HG02885 (cell line): ENCODE measurements around the gene TPBG.
"Not testable (repeated sequence)": the region's sequence is repeated elsewhere in the genome, so short reads cannot be mapped to it uniquely, and the experiment has no call there.

Source experiments
- ATAC-seq: cut with Tn5 transposase; IDR thresholded peaks from one replicate; pipeline ENCODE4 v1.9.1; 2021; ENCODE audit warnings: mild to moderate bottlenecking; ENCODE audit not compliant: unreplicated experiment, poor library complexity

TPBG gene

DNA sequence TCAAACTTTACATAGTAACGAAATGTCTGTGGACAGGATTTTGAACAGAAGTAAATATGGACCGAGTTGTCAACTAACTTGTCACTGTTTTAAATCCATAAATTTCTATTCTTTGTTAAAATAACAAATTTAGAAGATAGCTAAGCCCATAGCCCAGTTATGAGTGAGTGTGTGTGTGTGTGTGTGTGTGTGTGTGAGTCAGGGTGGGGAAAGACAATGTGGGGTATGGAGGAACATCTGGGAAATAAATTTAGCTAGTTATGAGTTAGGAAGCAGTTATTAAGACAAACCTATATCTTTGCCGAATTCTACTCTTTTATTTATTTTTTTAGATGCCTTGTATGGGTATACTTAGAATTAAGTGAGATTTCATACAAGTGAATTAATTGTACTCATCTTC lies 9.0 kb downstream of the TPBG start:
- ATAC-seq = no peak

DNA sequence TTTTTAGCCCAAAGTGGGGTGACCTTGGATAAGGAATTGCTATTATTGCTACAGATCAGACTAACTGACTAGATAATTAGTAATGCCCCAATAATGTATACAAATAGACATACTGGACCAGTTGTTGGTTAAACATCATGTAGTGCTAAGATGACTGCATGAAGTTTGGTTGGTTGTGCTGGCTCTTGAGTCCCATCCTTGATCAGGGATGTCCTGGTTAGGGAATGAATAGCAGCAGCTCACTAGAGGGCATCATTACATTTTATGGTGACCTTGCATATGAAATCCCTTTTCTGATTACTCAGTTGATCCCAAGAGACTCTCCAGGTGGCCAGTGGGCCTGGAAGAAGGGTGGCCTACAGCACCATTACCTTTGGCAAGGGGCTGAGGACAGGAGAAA lies 10.9 kb downstream of the TPBG start:
- ATAC-seq = no peak

DNA sequence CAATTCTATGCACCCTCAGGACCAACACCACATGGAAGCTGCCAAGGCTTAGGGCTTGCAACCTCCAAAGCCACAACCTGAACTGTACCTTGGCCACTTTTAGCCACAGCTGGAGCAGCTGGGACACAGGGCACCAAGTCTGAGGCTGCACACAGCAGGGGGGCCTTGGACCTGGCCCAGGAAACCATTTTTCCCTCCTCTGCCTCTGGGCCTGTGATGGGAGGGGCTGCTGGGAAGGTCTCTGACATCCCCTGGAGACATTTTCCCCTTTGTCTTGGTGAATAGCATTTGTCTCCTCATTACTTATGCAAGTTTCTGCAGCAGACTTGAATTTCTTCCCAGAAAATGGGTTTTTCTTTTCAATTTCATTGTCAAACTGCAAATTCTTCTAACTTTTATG lies 13.0 kb downstream of the TPBG start:
- ATAC-seq = no peak

DNA sequence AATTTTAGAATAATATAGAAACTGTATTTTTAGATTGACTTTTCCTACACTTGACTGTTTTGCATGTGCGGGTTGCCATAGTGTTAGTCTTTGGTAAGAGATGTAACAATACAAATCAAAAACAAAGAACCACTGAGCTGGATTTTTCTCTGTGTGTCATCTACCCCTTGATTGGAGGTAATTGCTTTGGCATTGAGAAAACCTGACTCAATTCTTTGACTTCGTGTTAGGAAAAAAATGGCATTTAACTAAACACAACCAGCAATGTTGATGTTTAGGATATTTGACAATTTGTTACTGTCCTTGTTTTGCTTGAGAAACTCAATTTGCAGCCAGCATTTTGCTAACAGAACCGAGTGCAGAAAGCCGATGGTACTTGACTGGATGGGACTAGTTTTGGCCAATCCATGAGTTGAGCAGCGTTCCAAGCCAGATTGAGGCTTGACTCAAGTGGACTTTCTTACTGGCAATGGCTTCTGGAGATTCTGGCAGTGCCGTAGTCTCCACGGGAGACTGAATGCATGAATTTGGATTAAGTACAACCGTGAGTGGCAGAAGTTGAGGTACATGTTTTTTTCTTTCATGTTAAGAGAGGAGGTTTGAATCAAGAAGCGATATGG lies 17.1 kb downstream of the TPBG start:
- ATAC-seq = no peak

DNA sequence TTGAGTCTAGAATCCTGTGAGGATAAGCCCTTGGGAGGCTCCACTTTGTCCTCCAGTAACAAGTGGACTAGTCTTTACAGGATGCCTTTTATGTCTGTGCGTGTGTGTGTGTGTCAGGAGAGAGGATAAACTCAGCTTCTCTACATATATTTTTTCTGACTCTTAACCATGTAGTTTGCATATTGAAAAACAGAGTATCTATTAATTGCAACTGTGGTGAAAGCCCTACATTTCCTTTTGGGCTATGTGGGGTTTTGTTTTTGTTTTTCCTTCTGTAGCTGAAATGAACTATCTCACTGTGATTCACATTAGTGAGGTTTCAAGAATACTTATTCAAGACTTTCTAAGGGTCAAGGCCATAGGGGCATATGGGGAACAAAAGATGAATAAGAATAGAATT lies 17.7 kb downstream of the TPBG start:
- peak; percentile 86 for ATAC-seq

DNA sequence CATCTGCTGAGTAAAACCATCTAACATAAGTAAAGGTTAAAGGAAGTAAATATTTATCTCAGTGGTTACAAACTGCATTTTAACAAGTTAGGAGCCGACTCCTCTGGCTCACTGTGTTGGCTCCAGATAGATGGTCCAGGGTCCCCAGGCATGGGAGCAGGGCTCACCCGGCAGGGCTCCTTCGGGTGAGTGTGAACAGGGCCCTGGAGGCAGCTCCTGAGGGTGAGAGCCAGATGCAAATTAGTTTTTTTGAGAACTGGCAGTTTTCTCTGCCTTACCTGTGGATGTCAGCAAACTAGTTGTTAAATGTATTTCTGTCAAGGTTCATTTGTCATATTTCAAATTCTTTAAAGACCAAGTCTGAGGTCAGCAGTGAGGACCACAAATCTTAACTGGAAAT lies 21.5 kb downstream of the TPBG start:
- peak; percentile 38 for ATAC-seq

DNA sequence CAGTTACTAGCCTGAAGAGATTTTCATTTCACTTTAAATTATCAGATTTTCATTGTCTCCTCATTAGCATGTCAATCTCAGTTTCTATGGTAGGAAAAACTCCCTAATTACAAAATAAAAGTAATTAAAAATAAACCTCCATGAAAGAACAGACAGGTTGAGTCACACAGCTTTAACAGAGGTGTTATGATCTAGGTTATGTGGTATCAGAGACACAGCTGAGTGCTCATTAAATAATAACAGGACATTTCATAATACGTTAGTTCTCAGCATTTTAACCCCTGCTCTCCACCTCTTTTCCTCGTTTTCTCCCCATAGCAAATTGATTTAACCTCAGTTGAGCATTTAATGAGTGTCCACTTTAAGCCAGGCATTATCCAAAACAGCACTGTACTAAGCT lies 21.9 kb downstream of the TPBG start:
- ATAC-seq = no peak

DNA sequence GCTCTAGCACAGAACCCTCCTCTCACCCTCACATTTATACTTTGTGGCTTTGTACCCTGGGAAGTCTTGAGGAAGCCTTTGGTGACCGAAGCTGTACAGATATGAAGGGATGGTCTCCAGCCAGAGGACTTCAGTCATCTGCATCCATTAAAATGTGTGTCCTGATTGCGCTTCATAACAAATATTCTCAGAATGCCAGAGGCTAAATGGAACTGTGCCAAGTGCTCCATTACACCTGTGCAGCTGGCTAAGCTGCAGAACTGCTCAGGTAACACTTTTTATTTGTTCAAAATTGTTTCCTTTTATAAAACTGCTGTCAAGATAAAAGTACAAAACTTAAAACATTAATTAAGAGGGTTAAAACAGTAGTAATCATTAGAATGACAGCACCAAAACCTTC lies 22.3 kb downstream of the TPBG start:
- no peak for ATAC-seq

DNA sequence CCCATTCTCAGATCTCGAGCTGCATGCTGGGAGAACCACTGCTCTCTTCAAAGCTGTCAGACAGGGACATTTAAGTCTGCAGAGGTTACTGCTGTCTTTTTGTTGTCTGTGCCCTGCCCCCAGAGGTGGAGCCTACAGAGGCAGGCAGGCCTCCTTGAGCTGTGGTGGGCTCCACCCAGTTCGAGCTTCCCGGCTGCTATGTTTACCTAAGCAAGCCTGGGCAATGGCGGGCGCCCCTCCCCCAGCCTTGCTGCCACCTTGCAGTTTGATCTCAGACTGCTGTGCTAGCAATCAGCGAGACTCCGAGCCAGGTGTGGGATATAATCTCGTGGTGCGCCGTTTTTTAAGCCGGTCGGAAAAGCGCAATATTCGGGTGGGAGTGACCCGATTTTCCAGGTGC lies 31.2 kb downstream of the TPBG start:
- not testable (repeated sequence) for ATAC-seq

DNA sequence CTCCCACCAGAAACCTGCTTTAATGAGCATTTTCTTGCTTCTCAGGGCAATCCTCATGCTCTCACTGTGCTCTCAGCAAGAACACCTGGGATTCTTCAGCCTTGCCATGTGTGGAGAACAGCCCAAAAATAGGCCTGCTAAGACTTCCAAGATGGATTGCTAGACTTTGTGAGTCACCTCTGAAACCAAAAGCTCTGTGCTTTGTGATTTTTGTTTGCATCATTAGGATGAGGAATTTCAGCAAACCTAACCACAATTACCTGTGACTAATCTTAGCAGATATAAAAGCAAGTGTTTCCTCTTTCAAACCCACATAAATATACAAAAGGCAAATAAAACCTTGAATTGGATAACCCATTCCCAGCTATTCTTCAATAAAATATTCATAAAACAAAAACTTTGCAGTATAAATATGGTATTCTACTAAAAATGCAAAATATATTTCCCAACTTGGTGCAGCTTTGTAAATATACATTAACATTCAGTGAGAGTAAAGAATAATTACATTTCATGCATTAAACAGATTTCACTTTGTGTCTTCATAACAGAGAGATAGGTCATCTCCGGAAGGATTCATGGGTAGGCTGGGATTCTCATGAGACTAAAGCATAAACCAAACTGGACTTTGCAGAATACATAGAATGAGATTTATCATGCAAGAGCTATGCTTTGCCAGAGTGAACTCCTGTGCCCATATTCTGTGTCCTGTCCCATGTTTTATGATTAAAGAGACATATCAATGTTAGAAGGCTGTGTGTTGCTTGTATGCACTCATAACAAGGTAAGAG lies 33.5 kb downstream of the TPBG start:
- peak; percentile 71 for ATAC-seq

DNA sequence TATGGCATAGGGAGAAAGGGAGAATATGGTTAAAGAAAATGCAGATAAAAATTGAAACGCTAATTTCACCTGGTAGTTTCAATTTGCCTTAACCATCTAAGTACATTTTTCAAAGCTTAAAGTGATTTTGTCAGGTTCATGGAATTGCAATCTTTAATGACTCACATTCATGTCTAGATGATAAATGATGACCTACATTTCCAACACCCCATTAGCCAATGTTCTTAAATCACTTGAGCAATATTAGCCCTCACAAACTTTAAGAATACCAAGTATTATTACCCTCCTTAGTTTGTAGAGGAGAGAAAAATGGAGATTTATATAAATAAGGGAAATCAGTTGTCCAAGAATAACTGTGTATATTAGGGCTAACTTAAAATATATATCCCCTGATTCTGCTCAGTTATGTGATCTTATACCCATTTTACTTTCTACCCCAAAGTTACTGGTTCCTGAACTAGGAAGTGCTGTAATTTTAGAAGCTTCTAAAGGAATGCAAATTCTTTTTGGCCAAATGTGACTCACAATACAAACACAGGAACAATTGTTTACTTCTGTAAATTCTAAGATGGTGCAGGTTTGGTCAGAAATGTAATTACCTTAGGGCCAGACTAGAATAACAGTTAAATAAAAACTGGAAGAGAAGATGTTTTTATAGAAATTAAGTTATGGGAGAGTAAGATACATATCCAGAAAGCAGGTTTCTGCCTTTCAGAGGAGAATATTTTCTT lies 34.5 kb downstream of the TPBG start:
- no peak for ATAC-seq

DNA sequence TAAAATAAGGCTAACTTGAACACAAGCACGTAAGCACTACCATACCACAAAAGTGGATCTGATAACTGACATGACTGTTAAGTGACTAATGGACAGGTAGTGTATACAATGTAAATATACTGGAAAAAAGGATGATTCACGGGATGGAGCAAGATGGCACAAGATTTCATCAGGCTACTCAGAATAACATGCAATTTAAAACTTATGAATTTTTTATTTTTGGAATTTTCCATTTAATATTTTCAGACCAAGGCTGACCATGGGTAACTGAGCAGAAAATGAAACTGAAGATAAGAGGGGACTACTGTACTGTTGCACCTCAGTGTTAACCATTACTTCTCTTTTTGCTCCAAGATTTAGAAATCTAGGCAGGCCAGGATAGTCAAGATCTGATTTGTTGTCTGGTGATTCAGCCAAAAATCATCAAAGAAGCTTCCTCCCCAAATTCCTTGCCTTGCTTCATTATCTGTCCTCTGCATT lies 45.4 kb downstream of the TPBG start:
- peak; percentile 74 for ATAC-seq

DNA sequence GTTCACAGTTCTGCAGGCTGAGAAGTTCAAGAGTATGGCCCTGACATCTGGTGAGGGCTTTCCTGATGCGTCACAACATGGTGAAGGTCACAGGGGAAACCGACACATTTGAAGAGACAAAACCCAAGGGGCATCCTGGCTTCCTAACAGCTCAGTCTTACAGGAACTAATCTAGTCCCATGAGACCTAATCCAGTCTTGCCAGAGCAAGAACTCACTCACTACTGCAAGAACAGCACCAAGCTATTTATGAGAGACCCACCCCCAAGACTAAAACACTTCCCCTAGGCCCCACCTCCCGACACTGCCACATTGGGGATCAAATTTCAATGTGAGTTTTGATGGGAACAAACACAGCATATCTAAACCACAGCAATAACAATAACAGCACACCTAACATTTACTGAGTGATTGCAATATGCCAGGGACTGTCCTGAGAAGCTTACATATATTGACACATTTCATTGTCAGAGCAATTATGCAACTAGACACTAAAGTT lies 46.6 kb downstream of the TPBG start:
- no peak for ATAC-seq

DNA sequence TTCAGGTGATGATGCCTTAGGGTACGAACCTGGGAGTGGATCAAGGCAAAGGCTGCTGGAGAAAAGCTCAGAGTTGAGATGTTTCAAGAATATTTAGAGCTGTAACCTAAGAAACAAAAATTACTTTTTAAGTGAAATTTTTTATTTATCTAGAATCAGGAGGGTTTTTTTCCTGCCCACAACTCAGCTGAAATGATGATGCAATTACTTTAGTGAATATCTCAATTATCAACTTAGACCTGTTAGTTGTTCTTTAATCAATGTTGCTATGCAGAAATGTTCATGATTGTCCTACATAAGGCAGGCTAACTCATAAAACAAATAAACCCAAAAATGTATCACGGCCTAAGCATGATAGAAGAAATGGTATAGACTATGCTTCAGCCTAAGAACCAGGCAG lies 50.3 kb downstream of the TPBG start:
- no peak for ATAC-seq

DNA sequence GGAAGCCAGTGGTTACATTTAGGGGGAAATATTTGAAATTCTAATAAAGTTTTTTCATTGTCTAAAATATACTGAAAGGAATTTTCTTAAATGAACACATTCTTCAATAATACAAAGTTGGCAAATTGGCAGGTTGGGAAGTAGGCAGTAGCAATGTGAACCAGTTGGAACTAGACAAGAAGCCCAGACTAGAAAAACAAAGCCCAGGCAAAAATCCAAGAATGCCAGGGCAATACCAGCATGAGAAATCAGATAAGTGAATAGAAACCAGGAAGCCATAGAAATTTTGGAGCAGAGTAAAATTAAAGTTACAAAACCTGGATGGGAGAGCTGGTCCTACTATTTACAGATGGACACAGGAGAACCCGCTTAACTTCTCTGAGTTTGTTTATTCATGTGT lies 52.2 kb downstream of the TPBG start:
- no peak for ATAC-seq

DNA sequence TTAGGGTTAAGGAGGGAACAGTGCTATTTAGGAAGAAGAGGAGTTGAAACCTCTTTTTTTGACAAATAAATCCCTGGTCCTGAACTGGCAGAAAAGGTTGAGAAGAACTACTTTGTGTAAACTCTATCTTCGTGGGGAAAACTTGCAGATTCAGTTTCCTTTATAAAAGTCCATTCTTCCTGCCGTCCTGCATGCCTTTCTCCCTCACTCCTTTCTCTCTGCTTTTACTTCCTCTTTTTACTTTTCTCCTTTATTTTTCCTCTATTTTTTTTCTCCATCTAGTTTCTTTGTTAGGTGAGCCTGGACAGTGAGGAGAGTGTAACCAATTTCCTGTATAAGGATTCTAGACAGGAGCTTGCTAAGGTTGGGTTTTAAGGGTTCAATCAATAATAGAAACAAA lies 52.7 kb downstream of the TPBG start:
- ATAC-seq = no peak
